OCI-LY7 (cell line): ENCODE results near the gene CLDN17. TPM values are rescaled to one million over a fixed set of nuclear protein-coding genes. Genes with fewer than 3 reads are reported as not detected.

Source experiments
- BruUV-seq: library from RNA; stranded (reverse); fragments of 400-500 nt; replicated peaks from 2 replicates; lab custom pipeline; 2021; lab: Mats Ljungman, UMichigan
- CTCF ChIA-PET: fragments of 300-600 bp; sonication (Branson Sonifier 250); formaldehyde crosslinking; loops from one replicate; lab custom pipeline; 2022; ENCODE audit warnings: antibody characterized with exemption; ENCODE audit not compliant: unreplicated experiment; lab: Charles Lee
- POLR2A ChIA-PET: fragments of 300-600 bp; sonication (Branson Sonifier 250); formaldehyde crosslinking; loops from one replicate; lab custom pipeline; 2022; ENCODE audit warnings: antibody characterized with exemption; lab: Charles Lee
- DNase-seq: peaks from one replicate; pipeline ENCODE4 v3.0.0-alpha.2; 2015; ENCODE audit warnings: low spot score
- H2AFZ ChIP-seq: fragments of 200-600 bp; sonication (generic), shearing (Covaris generic); 2 replicates; pipeline ENCODE4 v1.6.1; 2014; ENCODE audit warnings: mild to moderate bottlenecking, antibody characterized with exemption, low read length, moderate library complexity
- H3K27ac ChIP-seq: fragments of 200-600 bp; sonication (generic); 2 replicates; pipeline ENCODE4 v1.5.1; 2014; ENCODE audit warnings: mixed run types, low read depth, mild to moderate bottlenecking, moderate library complexity, low read length, inconsistent platforms; ENCODE audit not compliant: poor library complexity, severe bottlenecking
- H3K36me3 ChIP-seq: fragments of 200-600 bp; sonication (generic); 2 replicates; pipeline ENCODE4 v1.6.1; 2014; ENCODE audit warnings: mild to moderate bottlenecking, antibody characterized with exemption, low read length, moderate library complexity, mixed read lengths; ENCODE audit not compliant: insufficient read depth
- H3K4me1 ChIP-seq: fragments of 200-600 bp; sonication (generic); 2 replicates; pipeline ENCODE4 v1.5.1; 2014; ENCODE audit warnings: mild to moderate bottlenecking, low read length; ENCODE audit not compliant: insufficient read depth, poor library complexity, severe bottlenecking
- H3K4me2 ChIP-seq: fragments of 200-600 bp; sonication (generic); 2 replicates; pipeline ENCODE4 v1.6.1; 2014; ENCODE audit warnings: mild to moderate bottlenecking, low read length
- H3K4me3 ChIP-seq: fragments of 200-600 bp; sonication (generic); 2 replicates; pipeline ENCODE4 v1.5.1; 2014; ENCODE audit warnings: mild to moderate bottlenecking, low read depth, low read length; ENCODE audit not compliant: poor library complexity, severe bottlenecking
- H3K79me2 ChIP-seq: fragments of 200-600 bp; sonication (generic); 2 replicates; pipeline ENCODE4 v1.6.1; 2016; ENCODE audit warnings: low read depth, mild to moderate bottlenecking, low read length, moderate library complexity, mixed read lengths; ENCODE audit not compliant: insufficient read depth
- H3K9me2 ChIP-seq: fragments of 200-600 bp; sonication (generic); 2 replicates; pipeline ENCODE4 v1.6.1; 2016; ENCODE audit warnings: mild to moderate bottlenecking, low read length, mixed read lengths; ENCODE audit not compliant: insufficient read depth
- H3K9me3 ChIP-seq: fragments of 200-600 bp; sonication (generic); 2 replicates; pipeline ENCODE4 v1.6.1; 2014; ENCODE audit warnings: mild to moderate bottlenecking, mixed run types, low read length, mixed read lengths
- H4K20me1 ChIP-seq: fragments of 200-600 bp; sonication (generic); 2 replicates; pipeline ENCODE4 v1.6.1; 2014; ENCODE audit warnings: mild to moderate bottlenecking, antibody characterized with exemption, low read length, moderate library complexity, mixed read lengths; ENCODE audit not compliant: insufficient read depth
- EZH2phosphoT487 ChIP-seq: fragments of 200-600 bp; sonication (generic); IDR thresholded peaks from 2 replicates; pipeline ENCODE4 v1.6.1; 2018; ENCODE audit warnings: low read depth, borderline replicate concordance, mild to moderate bottlenecking, mixed run types, antibody characterized with exemption, low read length, moderate library complexity, mixed read lengths
- intact Hi-C: fragments of 100-400 bp; cut with micrococcal nuclease; formaldehyde crosslinking; loops from one replicate; pipeline ENCODE4 v1.10.0; 2022; ENCODE audit not compliant: unreplicated experiment
- total RNA-seq, 2 experiments: library from RNA; depleted of rRNA in 1 of 2; stranded (reverse); fragments of >200 nt in 1 of 2; shearing (Covaris generic) in 1 of 2; gene quantifications; 2 replicates each; pipeline ENCODE4 v1.2.3, GENCODE V29; 2014 to 2022
- TF ChIP-seq, protein P1 (sequence below): fragments of 200-600 bp; sonication (generic); conservative IDR thresholded peaks from 2 replicates; pipeline ENCODE4 v1.5.1; 2014; ENCODE audit warnings: mild to moderate bottlenecking, antibody characterized with exemption, low read length, moderate library complexity, mixed read lengths

Gene CLDN17
- total RNA-seq, 2 experiments from 2014 or later, result not detected

DNA sequence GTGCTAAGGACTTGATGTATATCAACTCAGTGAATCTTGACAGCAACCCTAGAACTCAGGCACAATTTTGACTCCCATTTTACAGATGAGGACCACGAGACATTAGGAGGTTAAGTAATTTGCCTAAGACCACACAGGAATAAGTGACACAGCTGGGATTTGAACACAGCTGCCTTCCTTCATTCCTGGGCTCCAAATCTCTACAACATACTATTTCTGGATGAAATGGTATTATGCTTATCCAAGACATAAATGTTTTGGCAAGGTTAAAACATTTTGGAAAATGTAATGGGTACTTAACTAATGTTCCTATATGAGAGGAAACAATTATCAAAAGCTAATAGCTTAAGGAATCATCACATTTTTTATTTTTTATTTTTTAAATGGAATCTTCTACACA is 44.5 kb upstream of the CLDN17 start:
- no peaks in the 10 kb centered on the region for H4K20me1 ChIP-seq
- TF ChIP-seq, protein P1, sequence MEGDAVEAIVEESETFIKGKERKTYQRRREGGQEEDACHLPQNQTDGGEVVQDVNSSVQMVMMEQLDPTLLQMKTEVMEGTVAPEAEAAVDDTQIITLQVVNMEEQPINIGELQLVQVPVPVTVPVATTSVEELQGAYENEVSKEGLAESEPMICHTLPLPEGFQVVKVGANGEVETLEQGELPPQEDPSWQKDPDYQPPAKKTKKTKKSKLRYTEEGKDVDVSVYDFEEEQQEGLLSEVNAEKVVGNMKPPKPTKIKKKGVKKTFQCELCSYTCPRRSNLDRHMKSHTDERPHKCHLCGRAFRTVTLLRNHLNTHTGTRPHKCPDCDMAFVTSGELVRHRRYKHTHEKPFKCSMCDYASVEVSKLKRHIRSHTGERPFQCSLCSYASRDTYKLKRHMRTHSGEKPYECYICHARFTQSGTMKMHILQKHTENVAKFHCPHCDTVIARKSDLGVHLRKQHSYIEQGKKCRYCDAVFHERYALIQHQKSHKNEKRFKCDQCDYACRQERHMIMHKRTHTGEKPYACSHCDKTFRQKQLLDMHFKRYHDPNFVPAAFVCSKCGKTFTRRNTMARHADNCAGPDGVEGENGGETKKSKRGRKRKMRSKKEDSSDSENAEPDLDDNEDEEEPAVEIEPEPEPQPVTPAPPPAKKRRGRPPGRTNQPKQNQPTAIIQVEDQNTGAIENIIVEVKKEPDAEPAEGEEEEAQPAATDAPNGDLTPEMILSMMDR, result no peak
- no peak for TF ChIP-seq EZH2phosphoT487
- no peaks in the 10 kb centered on the region for H3K79me2 ChIP-seq
- H3K36me3 ChIP-seq, result no peaks in the 10 kb centered on the region
- no peaks in the 10 kb centered on the region for H3K9me2 ChIP-seq
- no peaks in the 10 kb centered on the region for H3K4me1 ChIP-seq
- BruUV-seq, result no TSS peak
- no peak overlapping the region for H3K27ac ChIP-seq
- no peak overlapping the region for H3K4me2 ChIP-seq
- ChIA-PET POLR2A (no interaction called here), CTCF (no interaction called here)
- no peak for DNase-seq
- H2AFZ ChIP-seq, result no peak overlapping the region
- no peaks in the 10 kb centered on the region for H3K9me3 ChIP-seq
- no peak overlapping the region for H3K4me3 ChIP-seq
- intact Hi-C loops, result no loop called here

DNA sequence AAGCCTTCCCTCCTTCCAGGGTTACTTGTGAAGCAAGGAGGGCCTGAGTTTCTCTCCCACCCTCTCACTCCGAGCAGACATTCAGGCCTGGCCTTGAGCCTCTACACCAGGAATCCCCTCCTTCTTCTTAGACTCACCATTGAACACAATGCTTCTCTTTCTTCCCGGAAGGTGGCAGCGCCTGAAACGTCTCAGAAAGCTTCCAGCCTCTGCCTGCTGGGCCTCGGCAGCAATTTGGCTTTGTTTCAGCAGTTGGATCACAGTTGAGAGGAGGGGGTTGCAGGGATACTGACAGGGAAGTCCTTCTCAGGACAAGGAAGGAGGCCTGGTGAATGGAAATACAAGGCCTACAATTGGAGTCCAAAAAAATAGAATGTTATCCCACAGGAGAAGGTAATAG is 43.0 kb upstream of the CLDN17 start:
- H3K4me3 ChIP-seq, result no peak overlapping the region
- H3K9me3 ChIP-seq, result no peaks in the 10 kb centered on the region
- BruUV-seq, result no TSS peak
- H3K79me2 ChIP-seq, result no peaks in the 10 kb centered on the region
- TF ChIP-seq, protein P1, result no peak
- no peak for TF ChIP-seq EZH2phosphoT487
- intact Hi-C loops, result no loop called here
- no peak overlapping the region for H3K4me2 ChIP-seq
- H3K36me3 ChIP-seq, result no peaks in the 10 kb centered on the region
- no peaks in the 10 kb centered on the region for H3K9me2 ChIP-seq
- H3K4me1 ChIP-seq, result no peaks in the 10 kb centered on the region
- H2AFZ ChIP-seq, result no peak overlapping the region
- ChIA-PET POLR2A (no interaction called here), CTCF (no interaction called here)
- no peak for DNase-seq
- no peak overlapping the region for H3K27ac ChIP-seq
- H4K20me1 ChIP-seq, result no peaks in the 10 kb centered on the region

DNA sequence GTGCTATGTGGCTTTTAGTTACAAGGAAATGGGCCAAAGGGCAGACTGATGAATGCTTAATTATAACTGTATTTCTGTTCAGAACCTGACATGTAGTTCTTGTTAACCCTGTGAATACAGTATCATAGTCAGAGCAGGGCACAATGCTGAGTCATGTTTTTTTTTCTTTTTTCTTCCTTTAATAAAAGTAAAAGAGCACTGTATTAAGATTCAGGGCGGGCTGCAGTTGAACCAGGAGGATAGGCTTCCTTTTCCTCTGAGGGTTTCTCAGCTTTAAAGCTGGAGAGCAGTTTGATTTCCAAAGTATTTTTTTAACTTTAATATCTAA is 40.6 kb upstream of the CLDN17 start:
- H4K20me1 ChIP-seq, result no peaks in the 10 kb centered on the region
- H3K36me3 ChIP-seq, result no peaks in the 10 kb centered on the region
- BruUV-seq, result no TSS peak
- no peak for TF ChIP-seq EZH2phosphoT487
- TF ChIP-seq, protein P1, result no peak
- no peaks in the 10 kb centered on the region for H3K79me2 ChIP-seq
- H3K4me3 ChIP-seq, result no peak overlapping the region
- no peak for DNase-seq
- intact Hi-C loops, result no loop called here
- CTCF ChIA-PET, result no interaction called here
- H3K9me3 ChIP-seq, result no peaks in the 10 kb centered on the region
- no peaks in the 10 kb centered on the region for H3K9me2 ChIP-seq
- H3K4me1 ChIP-seq, result no peaks in the 10 kb centered on the region
- H2AFZ ChIP-seq, result no peak overlapping the region
- POLR2A ChIA-PET, result no interaction called here
- H3K4me2 ChIP-seq, result no peak overlapping the region
- H3K27ac ChIP-seq, result no peak overlapping the region
